Measurements from ENCODE around the gene VANGL2.

VANGL2 gene

DNA sequence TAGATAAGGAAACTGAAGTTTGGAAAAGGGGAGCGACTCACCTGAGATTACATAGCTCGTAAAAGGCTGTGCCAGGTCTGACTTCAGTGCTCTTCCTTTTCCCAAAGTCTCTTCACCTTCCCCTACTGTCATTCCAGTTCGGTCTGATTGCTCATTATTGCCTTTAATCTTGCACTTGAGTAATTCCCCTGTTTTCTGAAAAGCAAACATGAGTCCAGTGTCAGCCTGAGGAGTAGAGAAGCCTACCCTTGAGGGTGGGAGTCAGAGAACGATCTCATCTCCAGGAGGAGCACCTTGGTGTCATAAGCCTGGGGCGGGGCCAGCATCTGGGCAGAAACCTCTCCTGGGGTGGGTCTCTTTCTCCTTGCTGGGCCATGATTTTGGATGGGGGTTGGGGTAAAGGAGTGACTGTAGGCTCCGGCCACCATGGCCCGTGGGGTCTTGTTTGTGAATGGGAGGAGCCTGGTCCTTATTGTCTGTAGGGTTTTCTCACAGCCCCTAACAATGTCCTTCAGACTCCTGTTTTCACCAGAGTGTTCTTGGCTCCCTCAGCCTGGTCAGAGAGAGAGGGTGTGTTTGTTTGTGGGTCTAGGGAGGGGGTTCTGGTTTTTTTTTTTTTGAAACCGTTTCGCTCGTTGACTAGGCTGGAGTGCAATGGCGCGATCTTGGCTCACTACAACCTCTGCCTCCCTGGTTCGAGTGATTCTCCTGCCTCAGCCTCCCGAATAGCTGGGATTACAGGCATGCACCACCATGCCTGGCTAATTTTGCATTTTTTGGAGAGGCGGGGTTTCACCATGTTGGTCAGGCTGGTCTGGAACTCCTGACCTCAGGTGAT, 6.0 kb downstream of the VANGL2 start:
- no peak for DNase-seq

- peak; percentile 47 for DNase-seq
Observed at GRCh38 chr1:160407839-160408801, 7.8 kb downstream of the VANGL2 start.

- DNase-seq: no peak
Observed at GRCh38 chr1:160408864-160409263, 8.5 kb downstream of the VANGL2 start.

DNA sequence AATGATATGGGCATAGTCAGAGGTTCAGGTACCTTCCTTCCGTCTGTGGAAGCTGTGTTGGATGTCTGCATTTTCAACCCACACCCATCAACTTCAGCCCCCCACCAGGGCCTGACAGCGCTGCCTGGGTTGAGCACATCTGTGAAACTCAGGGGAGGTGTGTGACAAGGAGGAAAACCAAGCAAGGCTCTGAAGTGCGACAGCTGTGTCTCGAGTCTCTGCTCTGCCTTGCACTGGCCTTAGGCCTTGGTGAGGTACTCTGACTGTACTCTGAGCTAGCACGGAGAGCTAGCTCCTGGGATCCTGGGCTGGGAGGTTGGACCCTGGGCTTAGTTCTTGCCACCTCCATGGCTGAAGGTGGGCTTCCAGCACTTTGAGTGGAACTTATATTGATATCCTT, 9.1 kb downstream of the VANGL2 start:
- no peak for DNase-seq

DNA sequence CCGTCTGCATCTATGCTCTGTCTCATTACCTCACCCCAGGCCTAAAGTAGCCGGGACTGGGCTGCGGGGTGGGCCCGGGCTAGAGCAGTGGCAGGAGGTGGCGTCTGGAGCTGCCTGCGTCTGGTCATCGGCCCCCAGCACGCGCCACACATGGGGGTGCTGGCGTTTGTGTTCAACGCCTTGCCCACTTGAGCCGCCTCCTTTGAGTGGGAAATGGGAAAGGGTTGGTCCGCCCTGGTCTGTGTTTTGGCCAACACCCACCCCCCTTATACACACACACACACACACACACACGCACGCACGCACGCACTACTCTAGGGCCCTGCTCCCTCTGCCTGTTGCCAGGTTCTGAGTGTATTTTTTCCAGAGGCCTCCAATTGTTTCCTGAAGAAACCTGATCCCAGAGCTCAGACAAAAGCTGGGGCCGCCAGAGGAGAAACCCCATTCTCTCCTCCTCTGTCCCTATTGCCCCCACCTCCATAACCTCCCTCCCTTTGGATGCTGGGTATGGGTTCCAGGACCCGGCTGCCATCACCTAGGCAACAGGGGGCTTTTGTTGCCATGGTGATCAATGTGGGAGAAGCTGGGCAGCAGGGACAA, 10.1 kb downstream of the VANGL2 start:
- no peak for DNase-seq

GRCh38 chr1:160411271-160412027, 11.1 kb downstream of the VANGL2 start:
- DNase-seq: no peak

- DNase-seq: no peak
Observed at GRCh38 chr1:160412028-160412362, 11.6 kb downstream of the VANGL2 start.

DNA sequence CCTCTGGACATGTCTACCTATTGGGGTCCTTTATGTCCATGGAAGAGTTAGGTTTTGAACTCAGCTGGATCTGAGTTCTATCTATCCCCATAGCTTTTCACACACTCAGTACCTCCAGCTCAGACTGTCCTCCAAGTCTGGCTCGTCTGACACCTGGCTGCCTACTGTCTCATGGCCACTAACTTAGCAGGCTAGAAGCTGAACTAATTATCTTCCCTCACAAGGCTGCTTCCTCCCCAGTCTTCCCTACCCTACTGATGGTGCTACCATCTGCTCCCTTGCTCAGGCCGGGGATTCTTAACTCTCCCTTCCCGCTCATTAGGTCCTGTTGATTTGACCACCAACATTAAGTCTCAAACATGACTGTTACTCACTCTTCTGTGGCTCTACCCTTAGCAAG, 13.4 kb downstream of the VANGL2 start:
- no peak for DNase-seq

- no peak for DNase-seq
Observed at GRCh38 chr1:160414881-160415280, 14.5 kb downstream of the VANGL2 start.

GRCh38 chr1:160415696-160416290, 15.4 kb downstream of the VANGL2 start:
- no peak for DNase-seq

DNA sequence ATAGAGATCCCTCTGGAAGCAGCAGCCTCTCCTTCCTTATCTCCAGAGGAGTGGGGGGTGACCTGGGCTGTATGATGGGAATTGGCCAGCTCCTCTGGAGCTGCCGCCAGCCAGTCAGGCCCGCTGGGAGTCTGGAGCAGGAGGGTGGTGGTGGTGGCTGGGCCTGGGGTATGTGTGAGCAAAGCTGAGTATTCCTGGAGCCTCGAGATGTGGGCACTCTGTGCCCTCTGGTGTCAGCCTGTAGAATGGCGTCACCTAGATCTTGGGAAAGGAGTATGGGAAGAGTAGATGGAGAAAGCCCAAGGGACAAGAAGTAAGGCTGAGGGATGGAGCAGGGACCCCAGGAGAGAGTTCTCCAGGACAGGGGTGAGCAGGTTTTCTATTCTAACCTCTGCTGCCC, 16.0 kb downstream of the VANGL2 start:
- DNase-seq: peak; percentile 50

- DNase-seq: no peak
Observed at GRCh38 chr1:160418483-160418882, 18.1 kb downstream of the VANGL2 start.

DNA sequence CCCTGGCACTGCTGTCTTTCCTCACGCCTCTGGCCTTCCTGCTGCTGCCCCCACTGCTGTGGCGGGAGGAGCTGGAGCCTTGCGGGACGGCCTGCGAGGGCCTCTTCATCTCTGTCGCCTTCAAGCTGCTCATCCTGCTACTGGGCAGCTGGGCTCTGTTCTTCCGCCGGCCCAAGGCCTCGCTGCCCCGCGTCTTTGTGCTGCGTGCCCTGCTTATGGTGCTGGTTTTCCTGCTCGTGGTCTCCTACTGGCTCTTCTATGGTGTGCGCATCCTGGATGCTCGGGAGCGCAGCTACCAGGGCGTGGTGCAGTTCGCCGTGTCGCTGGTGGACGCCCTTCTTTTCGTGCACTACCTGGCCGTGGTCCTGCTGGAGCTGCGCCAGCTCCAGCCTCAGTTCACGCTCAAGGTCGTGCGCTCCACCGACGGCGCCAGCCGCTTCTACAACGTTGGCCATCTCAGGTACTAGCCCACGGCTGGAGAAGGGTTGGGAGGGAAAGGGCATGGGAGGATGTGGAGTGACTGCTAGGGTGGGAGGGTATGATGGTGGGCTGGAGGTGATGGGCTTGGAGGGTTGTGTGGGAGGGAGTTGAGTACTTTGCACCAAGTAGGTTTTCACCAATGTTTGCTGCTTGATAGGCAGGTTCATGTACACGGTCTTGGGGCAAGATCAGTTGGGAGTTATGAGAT, 18.9 kb downstream of the VANGL2 start:
- DNase-seq: no peak

DNA sequence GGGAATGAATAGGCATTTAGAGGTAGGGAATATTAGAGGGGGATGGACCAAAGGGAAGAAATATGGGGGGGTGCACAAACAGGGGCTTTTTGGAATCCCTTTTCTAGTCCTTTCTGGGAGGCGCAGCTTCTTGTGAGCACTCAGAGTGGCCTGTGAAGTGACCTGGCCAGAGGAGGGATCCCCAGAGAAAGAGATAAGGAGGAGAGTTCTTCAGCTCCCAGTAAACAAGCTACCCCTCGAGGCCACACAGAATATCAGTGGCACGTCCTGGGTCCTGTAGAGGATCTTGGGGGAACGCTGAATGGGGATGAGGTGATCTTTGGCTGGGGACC, 19.4 kb downstream of the VANGL2 start:
- no peak for DNase-seq

DNA sequence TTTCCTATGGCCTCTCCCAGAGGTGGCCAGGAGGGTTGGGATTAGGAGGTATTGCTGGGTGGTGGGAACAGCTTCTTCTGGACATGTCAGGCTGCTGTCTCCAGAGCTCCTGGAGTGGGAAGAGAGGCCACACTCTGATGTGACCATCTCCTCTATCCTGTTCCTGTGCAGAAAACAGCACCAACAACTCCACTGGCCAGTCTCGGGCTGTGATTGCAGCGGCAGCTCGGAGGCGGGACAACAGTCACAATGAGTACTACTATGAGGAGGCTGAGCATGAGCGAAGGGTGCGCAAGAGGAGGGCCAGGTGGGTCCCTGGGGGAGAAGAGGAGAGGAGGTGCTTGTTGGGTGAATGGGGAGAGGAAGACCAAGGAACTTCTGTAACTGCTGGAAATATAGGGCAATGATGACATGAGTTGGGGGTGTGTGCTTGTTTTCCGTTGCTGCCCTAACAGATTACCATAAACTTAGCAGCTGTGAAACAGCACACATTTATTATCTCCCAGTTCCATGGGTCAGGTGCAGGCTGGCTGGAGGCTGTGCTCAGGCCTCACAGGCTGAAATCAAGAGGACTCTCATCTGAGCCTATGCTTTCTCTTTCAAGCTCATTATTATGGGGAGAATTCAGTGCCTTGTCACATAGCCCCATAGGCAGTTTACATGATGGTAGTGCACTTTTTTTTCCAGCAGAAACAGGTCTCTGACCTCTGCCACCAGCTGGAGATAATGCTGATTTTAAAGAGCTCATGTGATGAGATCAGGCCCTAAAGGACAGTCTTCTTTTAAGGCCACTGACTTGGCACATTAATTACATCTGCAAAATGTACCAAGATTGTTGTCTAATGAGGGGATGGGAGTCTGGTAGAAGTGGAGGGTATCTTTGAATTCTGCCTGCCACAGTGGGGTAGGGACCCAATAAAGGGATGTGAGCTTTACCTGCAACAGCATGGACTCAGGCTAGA, 20.8 kb downstream of the VANGL2 start:
- DNase-seq: no peak

DNA sequence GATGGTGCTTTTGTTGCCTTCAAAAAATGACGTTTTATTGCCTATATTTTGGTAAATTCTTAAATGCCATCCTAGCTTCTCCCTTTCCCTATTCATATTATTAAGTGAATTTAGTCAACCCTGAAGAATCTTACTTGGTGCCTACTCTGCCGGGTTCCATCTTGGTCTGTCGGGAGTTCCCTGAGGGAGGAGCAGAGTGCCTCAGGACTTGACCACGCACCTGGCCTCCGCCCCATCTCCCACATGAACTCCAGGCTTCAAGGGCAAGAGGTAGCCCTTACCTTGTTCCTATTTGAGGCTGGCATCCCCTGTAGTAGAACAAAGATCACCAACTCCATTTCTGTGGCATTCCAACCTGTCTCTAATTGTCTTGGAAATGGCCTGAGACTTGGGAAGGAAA, 21.5 kb downstream of the VANGL2 start:
- DNase-seq: no peak

DNA sequence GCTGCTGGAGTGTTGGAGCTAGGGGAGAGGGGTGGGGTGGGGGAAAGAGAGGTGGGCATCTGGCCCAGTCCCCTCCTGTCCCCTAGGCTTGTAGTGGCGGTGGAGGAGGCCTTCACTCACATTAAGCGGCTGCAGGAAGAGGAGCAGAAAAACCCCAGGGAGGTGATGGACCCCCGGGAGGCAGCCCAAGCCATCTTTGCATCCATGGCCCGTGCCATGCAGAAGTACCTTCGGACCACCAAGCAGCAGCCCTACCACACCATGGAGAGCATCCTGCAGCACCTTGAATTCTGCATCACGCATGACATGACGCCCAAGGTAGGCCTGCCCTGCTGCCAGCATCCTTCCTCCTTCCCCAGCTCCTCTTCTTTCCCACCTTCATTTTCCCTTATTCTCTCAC, 23.6 kb downstream of the VANGL2 start:
- no peak for DNase-seq

- no peak for DNase-seq
Observed at GRCh38 chr1:160425847-160426246, 25.5 kb downstream of the VANGL2 start.

DNA sequence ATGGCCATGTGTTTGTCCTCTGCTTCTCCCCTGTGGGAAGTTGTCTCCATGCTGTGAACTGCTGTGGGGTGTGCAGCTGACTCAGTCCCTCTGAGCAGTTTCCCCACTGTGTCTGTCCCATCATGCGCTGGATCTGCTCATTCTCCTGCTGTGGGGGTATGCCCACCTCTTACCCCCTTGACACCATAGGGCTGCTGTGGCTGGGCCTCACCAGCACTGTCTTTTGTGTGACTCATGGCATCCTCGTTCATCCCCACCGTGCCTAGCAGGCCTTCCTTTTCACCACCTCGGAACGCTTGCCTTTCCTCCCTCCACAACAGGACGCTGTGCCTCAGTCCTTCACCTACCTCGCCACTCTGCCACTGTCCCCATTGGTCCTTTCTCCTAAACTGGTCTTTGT, 27.3 kb downstream of the VANGL2 start:
- DNase-seq: no peak

DNA sequence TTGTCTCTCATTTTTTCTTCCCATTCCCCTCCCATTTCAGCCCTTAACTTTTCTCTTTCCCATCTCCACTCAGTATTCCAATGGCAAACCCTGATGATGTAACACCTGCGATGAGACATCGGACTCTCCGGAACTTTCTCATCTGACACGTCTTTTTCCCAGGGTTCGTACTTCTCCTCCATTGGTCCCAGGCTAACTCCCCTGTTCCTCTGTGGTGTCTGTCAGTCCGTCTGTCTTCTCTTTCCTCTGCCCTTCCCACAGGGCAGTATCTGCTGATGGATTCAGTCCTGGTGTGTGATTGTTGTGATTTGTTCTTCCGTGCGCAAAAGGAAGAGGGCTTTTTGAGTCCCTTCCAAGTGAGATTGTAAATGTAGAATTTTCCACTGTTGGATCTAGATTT, 27.7 kb downstream of the VANGL2 start:
- no peak for DNase-seq

DNA sequence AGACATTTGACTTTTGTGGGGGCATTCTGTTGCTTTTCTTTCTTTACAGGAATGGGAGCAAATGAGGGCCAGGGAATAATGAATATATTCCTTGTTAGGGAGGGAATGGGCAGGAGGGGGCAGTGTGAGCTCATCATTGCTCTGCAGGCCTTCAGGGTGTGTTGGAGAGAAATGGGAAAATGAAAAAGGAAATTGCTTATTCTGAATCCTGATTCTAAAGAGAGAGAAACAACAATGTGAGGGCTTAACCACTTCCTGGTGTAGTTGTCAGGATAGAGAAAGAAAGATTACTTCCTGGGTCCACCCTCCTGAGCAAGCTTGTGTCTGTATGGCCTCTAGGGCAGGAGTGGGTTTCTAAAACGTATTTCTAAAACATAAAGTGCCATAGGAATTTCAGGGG, 28.3 kb downstream of the VANGL2 start:
- peak; percentile 57 for DNase-seq

Data from EL (cell line).